ENCODE data around the gene RYR2. TPM values are rescaled to one million over a fixed set of nuclear protein-coding genes. Genes with fewer than 3 reads are reported as not detected.

Gene RYR2
- total RNA-seq, 1 donor from 2014 or later: 7.8 TPM

- no peak for TF ChIP-seq CTCF (IDR thresholded peaks at IDR 0.05)
- H3K27me3 ChIP-seq: no peaks in the 10 kb centered on the region
Measured at GRCh38 chr1:237574536-237574935, 532.6 kb downstream of the RYR2 start.

GRCh38 chr1:237578540-237578939 lies 536.6 kb downstream of the RYR2 start:
- Histone ChIP-seq H3K9me3 (no peaks in the 10 kb centered on the region), H3K27ac (no peak overlapping the region), H3K27me3 (no peaks in the 10 kb centered on the region), H3K36me3 (no peaks in the 10 kb centered on the region), H3K4me1 (no peaks in the 10 kb centered on the region), H3K4me3 (no peak overlapping the region)
- no peak for ATAC-seq
- no peak for DNase-seq
- no peak for TF ChIP-seq CTCF (IDR thresholded peaks at IDR 0.05)
- intact Hi-C loops (cut with DNase I): no loop called here

More at GRCh38 chr1:237574536-237574935, 532.6 kb downstream of the RYR2 start:
- Histone ChIP-seq H3K9me3 (no peaks in the 10 kb centered on the region), H3K36me3 (no peaks in the 10 kb centered on the region), H3K4me1 (no peaks in the 10 kb centered on the region), H3K4me3 (no peak overlapping the region), H3K27ac (no peak overlapping the region)
- ATAC-seq: no peak
- intact Hi-C loops (cut with DNase I): no loop called here
- no peak for DNase-seq

GRCh38 chr1:237580726-237581125 lies 538.7 kb downstream of the RYR2 start:
- H3K27ac ChIP-seq: no peak overlapping the region
- no peaks in the 10 kb centered on the region for H3K9me3 ChIP-seq
- DNase-seq: no peak
- no peak for ATAC-seq
- H3K36me3 ChIP-seq: no peaks in the 10 kb centered on the region
- intact Hi-C loops (cut with DNase I): no loop called here
- no peak for TF ChIP-seq CTCF (IDR thresholded peaks at IDR 0.05)
- H3K4me3 ChIP-seq: no peak overlapping the region
- no peaks in the 10 kb centered on the region for H3K27me3 ChIP-seq
- H3K4me1 ChIP-seq: no peaks in the 10 kb centered on the region

- Histone ChIP-seq H3K36me3 (no peaks in the 10 kb centered on the region), H3K27ac (no peak overlapping the region), H3K4me3 (no peak overlapping the region), H3K9me3 (no peaks in the 10 kb centered on the region), H3K4me1 (no peaks in the 10 kb centered on the region), H3K27me3 (no peaks in the 10 kb centered on the region)
- DNase-seq: no peak
- no peak for TF ChIP-seq CTCF (IDR thresholded peaks at IDR 0.05)
- ATAC-seq: no peak
- intact Hi-C loops (cut with DNase I): no loop called here
Measured at GRCh38 chr1:237583270-237583669, 541.3 kb downstream of the RYR2 start.

- Histone ChIP-seq H3K36me3 (no peaks in the 10 kb centered on the region), H3K27ac (no peak overlapping the region), H3K4me1 (no peaks in the 10 kb centered on the region), H3K27me3 (no peaks in the 10 kb centered on the region), H3K9me3 (no peaks in the 10 kb centered on the region), H3K4me3 (no peak overlapping the region)
- no peak for TF ChIP-seq CTCF (IDR thresholded peaks at IDR 0.05)
- intact Hi-C loops (cut with DNase I): no loop called here
- ATAC-seq (no peak), DNase-seq (no peak)
Measured at GRCh38 chr1:237583756-237584155, 541.8 kb downstream of the RYR2 start.

- ATAC-seq (no peak), DNase-seq (no peak)
- H3K9me3 ChIP-seq: no peaks in the 10 kb centered on the region
- TF ChIP-seq CTCF (IDR thresholded peaks at IDR 0.05): no peak
- H3K27me3 ChIP-seq: no peaks in the 10 kb centered on the region
- H3K4me1 ChIP-seq: no peaks in the 10 kb centered on the region
- intact Hi-C loops (cut with DNase I): no loop called here
- no peak overlapping the region for H3K4me3 ChIP-seq
- H3K36me3 ChIP-seq: no peaks in the 10 kb centered on the region
- no peak overlapping the region for H3K27ac ChIP-seq
Measured at GRCh38 chr1:237590386-237590785, 548.4 kb downstream of the RYR2 start.
